ENCODE data around the gene LAMC2.

DNA sequence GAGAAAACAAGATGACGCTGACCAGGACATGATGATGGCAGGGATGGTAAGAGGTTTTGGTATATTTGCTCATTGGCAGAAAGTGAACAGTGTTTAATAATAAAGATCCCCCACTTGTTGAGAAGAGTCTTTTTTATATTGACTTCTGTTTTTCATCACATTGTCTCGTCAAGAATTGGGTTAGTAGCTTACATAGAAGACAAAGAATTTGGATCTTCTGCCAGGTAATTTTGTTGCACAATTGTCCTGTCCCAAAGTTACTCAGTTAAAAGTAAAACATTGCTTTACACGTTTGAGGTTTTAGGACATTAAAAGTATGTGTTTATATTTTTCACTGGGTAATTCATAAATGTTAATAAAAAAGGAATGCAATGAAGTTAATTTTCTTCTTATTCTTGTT lies 48.3 kb upstream of the LAMC2 start:
- TF ChIP-seq CEBPB (IDR thresholded peaks at IDR 0.05) (no peak), EP300 (IDR thresholded peaks at IDR 0.05; ENCODE audit: borderline replicate concordance) (no peak), EGR1 (IDR thresholded peaks at IDR 0.05) (no peak), TAF1 (IDR thresholded peaks at IDR 0.05; ENCODE audit: low read depth) (no peak), ZBTB7A (IDR thresholded peaks at IDR 0.05; ENCODE audit: low read depth) (no peak)
- TF ChIP-seq, protein P1, sequence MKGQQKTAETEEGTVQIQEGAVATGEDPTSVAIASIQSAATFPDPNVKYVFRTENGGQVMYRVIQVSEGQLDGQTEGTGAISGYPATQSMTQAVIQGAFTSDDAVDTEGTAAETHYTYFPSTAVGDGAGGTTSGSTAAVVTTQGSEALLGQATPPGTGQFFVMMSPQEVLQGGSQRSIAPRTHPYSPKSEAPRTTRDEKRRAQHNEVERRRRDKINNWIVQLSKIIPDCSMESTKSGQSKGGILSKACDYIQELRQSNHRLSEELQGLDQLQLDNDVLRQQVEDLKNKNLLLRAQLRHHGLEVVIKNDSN (IDR thresholded peaks at IDR 0.05), result no peak
